VCaP (cell line): ENCODE results near the gene CAPZB.
A peak's percentile ranks its signal among the peaks of the same experiment; 100 is the strongest.

ENCODE experiments used
- H3K27ac ChIP-seq: fragments of 450-650 bp; 2 replicates; pipeline ENCODE4 v1.5.1; 2017
- CTCF ChIP-seq: fragments of 450-650 bp; conservative IDR thresholded peaks from 2 replicates; pipeline ENCODE4 v1.5.1; 2017; ENCODE audit warnings: mild to moderate bottlenecking, moderate library complexity

CAPZB gene

GRCh38 chr1:19413999-19414398 is 71.3 kb downstream of the CAPZB start:
- TF ChIP-seq CTCF: no peak
- H3K27ac ChIP-seq: no peak overlapping the region

- peak overlapping the region; percentile 18; the same call in 1 of the 2 replicates for H3K27ac ChIP-seq
- TF ChIP-seq CTCF: no peak
Measured at GRCh38 chr1:19412654-19413053, 72.7 kb downstream of the CAPZB start.

GRCh38 chr1:19411612-19412011 is 73.7 kb downstream of the CAPZB start:
- TF ChIP-seq CTCF: no peak
- no peak overlapping the region; the same call in 1 of the 2 replicates for H3K27ac ChIP-seq

GRCh38 chr1:19410393-19410792 is 74.9 kb downstream of the CAPZB start:
- H3K27ac ChIP-seq: no peak overlapping the region
- TF ChIP-seq CTCF: no peak

- H3K27ac ChIP-seq: no peak overlapping the region
- TF ChIP-seq CTCF: no peak
Measured at GRCh38 chr1:19409477-19410341, 75.6 kb downstream of the CAPZB start.

GRCh38 chr1:19407494-19408096 is 77.7 kb downstream of the CAPZB start:
- H3K27ac ChIP-seq: no peak overlapping the region
- TF ChIP-seq CTCF: no peak

GRCh38 chr1:19406680-19407079 is 78.7 kb downstream of the CAPZB start:
- no peak for TF ChIP-seq CTCF
- no peak overlapping the region for H3K27ac ChIP-seq
